Medulla oblongata (tissue), 1 donor: ENCODE measurements around the gene EIF4ENIF1.
"Not testable (repeated sequence)": the region's sequence is repeated elsewhere in the genome, so short reads cannot be mapped to it uniquely, and the experiment has no call there.

Experiments
- DNase-seq: peaks from one replicate; pipeline ENCODE4 v3.0.0-alpha.2; 2015; ENCODE audit errors: extremely low spot score

The EIF4ENIF1 gene, protein sequence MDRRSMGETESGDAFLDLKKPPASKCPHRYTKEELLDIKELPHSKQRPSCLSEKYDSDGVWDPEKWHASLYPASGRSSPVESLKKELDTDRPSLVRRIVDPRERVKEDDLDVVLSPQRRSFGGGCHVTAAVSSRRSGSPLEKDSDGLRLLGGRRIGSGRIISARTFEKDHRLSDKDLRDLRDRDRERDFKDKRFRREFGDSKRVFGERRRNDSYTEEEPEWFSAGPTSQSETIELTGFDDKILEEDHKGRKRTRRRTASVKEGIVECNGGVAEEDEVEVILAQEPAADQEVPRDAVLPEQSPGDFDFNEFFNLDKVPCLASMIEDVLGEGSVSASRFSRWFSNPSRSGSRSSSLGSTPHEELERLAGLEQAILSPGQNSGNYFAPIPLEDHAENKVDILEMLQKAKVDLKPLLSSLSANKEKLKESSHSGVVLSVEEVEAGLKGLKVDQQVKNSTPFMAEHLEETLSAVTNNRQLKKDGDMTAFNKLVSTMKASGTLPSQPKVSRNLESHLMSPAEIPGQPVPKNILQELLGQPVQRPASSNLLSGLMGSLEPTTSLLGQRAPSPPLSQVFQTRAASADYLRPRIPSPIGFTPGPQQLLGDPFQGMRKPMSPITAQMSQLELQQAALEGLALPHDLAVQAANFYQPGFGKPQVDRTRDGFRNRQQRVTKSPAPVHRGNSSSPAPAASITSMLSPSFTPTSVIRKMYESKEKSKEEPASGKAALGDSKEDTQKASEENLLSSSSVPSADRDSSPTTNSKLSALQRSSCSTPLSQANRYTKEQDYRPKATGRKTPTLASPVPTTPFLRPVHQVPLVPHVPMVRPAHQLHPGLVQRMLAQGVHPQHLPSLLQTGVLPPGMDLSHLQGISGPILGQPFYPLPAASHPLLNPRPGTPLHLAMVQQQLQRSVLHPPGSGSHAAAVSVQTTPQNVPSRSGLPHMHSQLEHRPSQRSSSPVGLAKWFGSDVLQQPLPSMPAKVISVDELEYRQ

DNA sequence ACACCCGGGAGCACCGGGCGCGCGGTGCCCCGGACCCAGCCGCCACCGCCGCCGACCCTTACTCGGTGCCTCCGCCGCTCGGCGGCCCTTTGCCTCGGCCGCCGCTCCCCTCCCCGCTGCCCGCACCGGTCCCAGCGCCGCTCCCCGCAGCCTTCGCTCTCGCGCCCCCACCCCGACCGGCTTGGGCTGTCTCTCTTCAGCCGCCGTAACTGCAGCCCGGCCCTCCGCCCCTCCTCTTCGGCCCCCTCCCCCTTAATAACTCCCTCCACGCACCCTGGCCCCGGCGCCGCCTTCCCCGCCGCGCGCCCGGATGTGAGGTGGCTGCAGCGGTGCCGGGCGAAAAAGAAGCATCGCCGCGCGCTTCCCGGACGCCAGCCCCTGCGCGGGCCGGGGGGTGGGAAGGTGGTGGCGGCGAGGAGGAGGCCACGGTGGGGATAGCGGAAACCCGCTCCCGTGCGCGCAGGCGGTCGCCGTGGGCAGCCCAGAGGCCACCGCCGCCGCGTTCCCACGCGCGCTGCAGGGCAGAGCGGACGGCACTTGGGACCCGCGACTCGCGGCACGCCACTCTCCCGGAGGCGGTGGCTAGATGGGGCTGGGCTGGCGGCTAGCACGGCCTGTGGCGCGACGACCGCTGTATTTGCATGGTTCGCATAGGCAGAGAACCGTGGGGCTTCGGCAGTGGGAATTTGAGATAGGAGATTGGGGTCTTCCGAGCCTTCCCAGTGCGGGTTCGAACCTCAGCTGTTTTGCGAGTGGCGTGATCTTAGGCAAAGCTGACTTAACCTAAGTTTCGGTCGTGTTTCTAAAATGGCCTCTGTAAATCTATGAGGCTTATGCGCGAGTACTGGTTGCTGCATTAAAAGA is at the start of gene EIF4ENIF1:
TSS of gene EIF4ENIF1 (minus strand) at position 211 of the 864 bp plus-strand sequence. CDS start 1,124 bp downstream, outside the sequence.
- peak; percentile 86 for DNase-seq

DNA sequence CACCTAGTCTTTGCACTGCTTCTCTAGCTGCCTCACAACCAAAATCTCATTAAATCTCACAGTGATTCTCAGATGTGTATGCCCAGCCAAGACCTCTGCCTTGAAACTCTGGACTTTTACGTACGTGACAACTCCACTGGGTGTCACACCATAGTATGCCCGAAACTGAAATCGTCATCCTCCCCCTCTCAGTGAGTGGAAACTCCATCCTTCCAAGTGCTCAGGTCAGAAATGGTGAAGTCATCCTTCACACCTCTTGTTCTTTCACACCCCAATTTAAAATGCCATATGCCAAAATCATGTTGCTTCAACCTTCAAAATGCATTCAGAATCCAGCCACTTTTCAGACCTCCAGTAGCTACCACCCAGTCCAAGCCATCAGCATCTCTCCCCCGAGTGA is 49.2 kb upstream of the EIF4ENIF1 start:
- no peak for DNase-seq

DNA sequence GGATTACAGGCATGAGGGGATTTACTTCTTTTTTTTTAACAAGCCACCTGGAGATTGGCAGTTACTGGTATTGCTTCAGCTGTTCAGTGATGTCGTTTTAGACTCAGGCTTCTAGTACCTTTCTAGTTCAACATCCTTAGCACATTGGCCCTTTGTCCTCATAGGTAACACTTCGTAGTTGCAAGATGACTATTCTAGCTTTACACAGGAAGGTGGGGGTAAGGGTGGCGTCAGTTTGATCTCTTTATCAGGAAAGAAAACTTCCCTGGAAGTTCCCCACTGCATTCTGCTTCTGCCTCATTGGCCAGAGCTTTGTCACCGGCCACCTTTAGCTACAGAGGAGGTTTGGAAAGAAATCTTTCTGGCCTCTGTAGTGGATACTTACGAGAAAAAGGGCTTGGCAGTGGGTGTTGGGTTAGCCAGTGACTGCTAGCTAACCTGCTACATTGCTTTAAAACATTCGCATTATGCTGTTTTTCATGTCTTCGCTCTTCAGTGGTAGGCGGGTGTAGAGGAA is 47.4 kb upstream of the EIF4ENIF1 start:
- no peak for DNase-seq

DNA sequence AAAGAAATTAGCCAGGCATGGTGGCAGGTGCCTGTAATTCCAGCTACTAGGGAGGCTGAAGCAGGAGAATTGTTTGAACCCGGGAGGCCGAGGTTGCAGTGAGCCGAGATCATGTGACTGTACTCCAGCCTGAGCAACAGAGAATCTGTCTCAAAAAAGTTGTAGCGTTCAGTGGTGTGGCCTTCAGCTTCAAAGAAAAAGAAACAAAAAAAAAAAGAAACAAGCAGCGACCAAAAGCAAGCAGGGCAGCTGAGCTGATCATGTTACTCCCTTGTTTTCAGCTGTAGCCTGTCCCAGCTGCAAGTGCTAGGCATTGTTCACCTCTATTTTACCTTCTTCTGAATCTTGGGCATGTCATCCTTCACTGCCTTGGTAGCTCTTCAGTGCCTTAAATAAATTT is 43.7 kb upstream of the EIF4ENIF1 start:
- DNase-seq = no peak

DNA sequence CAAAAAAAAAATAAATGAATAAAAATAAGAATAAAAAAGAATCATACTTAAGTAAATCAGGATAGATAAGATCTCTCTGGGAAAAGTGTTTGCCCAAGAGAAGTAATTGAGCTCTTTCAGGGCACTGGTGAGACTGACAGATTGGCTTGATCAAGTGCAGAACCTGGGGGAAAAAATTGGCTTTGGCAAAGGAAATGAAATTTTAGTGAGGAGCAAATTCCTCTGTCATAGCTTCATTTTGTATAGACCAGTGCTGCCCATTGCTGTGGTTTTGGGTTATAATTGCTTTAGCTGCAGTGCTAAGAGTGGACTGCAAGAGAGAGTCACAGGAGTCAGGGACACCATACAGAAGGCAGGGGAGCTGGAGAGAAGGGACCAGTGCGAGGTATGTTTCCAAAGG is 42.4 kb upstream of the EIF4ENIF1 start:
- DNase-seq = no peak

DNA sequence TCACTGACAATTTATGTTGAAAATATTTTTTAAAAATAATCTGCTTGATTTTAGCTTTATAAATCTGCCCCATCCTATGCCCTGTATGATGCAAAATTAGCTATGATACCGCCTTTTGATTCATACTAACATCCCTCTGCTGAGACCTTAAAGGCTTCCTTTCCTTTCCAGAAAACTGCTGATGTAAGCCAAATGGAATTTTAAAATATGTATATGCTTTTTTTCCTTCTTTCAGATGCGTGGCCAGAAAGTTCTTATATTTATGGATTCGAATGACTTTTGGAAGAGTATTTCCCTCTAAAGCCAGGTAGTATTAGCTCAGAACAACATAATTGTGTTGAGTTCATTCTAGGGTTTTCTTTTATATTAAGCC is 41.2 kb upstream of the EIF4ENIF1 start:
- DNase-seq = no peak

DNA sequence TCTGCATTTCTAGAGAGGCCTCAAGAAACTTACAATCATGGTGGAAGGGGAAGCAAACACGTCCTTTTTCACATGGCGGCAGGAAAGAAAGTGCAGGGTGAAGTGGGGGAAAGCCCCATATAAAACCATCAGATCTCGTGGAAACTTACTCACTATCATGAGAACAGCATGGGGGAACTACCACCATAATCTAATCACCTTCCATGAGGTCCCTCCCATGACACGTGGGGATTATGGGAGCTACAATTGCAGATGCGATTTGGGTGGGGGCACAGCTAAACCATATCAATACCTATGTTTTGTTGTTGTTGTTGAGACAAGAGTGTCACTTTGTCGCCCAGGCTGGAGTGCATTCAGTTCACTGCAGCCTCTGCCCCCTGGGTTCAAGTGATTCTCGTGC is 36.6 kb upstream of the EIF4ENIF1 start:
- DNase-seq = no peak

DNA sequence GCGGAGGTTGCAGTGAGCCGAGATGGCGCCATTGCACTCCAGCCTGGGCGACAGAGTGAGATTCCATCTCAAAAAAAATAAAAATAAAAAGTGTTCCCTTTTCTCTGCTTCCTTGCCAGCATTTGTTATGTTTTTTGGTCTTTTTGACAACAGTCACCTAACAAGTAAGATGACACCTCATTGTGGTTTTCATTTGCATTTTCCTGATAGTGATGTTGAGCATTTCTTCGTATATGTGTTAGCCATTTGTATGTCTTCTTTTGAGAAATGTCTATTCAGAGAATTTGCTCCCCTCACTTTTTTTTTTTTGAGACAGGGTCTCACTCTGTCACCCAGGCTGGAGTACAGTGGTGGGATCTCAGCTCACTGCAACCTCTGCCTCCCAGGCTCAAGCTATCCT is 34.5 kb upstream of the EIF4ENIF1 start:
- DNase-seq = not testable (repeated sequence)

DNA sequence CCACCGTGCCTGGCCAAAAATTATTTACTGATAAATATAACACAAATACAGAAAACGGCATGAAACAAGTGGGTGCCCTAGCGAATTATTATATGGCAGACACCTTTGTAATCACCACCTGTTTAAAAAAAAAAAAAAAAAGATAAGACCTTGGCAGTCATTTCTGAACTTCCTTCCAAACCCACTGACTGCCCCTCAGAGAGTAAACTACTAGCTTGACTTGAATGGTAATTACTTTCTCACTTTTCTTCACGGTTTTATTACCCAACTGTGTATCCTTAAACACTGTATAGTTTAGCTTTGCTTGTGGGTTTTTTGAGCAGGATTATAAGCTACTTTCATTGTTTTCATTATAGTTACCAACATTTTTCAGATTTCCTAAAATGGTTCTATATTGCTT is 30.4 kb upstream of the EIF4ENIF1 start:
- no peak for DNase-seq

DNA sequence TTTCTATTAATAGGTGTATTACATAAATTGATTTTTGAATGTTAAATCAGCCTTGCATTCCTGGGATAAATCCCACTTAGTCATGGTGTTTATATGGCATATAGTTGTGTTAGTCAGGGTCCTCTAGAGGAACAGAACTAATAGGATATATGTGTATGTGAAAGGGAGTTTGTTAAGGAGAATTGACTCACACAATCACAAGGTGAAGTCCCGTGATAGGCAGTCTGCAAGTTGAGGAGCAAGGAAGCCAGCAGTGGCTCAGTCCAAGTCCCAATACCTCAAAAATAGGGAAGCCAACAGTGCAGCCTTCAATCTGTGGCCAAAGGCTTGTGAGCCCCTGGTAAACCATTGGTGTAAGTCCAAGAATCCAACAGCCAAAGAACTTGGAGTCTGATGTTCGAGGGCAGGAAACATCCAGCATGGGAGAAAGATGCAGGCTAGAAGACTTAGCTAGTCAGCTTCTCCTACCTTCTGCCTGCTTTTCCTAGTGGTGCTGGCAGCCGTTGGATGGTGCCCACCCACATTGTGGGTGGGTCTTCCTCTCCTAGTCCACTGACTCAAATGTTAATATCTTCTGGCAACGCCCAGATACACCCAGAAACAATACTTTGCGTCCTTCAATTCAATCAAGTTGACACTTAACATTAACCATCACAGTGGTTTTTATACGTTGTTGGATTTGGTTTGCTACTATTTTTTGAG is 19.6 kb upstream of the EIF4ENIF1 start:
- no peak for DNase-seq

DNA sequence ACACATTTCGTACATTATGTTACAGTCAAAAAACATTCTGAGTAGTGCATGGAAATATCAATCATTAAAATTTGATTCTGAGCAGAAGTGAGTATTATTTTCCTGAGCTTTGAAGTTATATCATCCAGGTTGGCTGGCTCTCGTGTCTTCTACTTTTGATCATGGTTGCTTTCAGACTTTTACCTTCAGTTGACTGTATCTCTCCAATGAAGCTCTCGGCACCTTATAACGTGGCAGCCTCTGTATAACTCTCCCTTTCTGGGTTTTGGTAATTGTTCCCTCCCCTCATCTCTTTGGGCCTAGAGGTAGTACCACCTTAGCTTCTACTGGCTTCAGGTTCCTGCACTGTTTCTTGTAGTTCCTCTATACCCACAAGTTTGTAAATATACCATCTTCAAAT is 18.9 kb upstream of the EIF4ENIF1 start:
- DNase-seq = no peak

DNA sequence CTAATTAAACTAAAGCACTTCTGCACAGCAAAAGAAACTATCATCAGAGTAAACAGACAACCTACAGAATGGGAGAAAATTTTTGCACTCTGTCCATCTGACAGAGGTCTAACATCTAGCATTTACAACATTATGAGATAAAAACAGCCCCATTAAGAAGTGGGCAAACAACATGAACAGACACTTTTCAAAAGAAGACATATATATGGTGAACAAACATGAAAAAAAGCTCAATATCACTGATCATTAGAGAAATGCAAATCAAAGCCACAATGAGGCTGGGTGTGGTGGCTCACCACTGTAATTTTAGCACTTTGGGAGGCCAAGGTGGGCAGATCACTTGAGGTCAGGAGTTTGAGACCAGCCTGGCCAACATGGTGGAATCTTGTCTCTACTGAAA is 17.9 kb upstream of the EIF4ENIF1 start:
- DNase-seq = not testable (repeated sequence)

DNA sequence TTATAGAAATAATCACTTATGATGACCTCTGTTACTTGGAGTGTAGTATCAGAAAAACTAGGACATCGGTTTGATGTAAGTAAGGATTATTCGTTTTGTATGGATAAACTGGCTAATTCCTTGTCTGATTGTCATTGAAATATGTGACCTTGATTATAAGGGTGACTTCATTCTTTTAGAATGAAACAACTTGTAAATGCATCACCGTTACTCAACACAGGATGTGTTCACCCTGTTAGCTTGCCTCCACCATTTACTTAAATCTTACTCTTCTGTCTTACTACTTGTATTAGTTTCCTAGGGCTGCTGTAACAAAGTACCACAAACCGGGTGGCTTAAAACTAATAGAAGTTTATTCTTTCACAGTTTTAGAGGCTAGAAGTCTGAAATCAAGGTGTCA is 14.6 kb upstream of the EIF4ENIF1 start:
- DNase-seq = no peak

DNA sequence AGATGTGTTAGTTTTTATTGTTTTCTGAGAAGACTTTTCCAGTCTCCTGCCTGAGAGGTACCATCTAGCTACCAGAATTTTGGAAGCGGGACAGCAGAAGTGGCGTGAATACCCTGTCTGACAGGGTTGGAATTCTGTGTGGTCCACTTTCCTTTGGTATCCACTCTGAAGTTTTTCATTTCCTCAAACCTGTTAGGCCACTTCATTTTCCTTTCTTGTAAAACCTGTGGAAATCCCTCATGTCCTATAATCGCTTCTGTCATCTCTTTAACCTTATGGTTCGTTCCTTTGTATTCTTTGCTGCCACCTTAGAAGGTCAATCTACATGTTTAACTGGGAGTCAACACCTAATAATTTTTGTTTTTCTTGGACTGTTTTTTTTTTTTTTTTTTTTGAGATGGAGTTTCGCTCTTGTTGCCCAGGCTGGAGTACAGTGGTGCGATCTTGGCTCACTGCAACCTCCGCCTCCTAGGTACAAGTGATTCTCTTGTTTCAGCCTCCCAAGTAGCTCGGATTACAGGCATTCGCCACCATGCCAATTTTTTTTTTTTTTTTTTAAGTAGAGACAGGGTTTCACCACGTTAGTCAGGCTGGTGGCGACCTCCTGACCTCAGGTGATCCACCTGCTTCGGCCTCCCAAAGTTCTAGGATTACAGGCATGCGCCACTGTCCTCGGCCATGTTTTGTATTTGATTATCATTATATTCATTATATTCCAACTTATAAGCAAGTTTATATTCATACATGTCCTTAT is 13.7 kb upstream of the EIF4ENIF1 start:
- no peak for DNase-seq

DNA sequence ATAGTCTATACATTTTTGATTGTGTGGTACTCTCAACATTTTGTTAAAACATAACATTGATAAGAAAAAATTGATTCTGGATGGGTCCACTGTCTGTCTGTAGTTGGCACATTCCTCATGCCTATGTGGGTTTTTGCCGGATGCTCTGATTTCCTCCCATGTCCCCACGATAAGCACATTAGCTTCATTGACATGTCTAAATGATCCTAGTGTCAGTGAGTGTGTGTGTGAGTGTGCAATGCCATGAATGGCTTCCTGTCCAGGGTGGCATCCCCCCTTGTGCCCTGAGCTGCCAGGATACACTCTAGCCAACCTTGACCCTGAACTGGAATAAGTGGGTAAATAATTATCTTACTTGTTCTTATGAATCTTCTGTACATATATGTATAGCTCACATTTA is 12.1 kb upstream of the EIF4ENIF1 start:
- DNase-seq = no peak

DNA sequence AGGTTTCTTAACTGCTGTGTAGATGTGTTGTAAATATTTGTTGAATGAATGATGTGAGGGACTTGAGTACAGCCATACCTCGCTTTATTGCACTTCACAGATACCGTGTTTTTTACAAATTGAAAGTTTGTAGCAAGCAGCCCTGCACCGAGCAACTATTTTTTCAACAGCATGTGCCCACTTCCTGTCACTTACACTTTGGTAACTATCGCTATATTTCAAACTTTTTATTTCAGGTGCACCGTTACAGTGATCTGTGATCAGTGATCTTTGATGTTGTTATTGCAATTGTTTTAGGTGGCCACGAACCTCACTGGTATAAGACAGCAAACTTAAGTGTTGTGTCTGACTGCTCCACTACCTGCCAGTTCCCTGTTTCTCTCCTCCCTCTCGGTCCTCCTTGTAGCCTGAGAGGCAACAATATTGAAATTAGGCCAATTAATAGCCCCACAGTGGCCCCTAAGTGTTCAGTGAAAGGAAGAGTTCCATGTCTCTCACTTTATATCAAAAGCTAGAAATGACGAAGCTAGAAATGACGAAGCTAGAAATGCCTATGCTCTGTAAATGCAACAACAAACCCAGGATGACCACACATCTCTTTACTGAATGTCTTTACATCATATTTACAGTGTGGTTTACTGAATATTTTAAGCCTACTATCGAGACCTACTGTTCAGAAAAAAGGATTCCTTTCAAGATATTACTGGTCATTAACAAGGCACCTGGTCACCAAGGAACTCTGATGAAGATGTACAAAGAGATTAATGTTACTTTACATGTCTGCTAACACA is 7.7 kb upstream of the EIF4ENIF1 start:
- no peak for DNase-seq

DNA sequence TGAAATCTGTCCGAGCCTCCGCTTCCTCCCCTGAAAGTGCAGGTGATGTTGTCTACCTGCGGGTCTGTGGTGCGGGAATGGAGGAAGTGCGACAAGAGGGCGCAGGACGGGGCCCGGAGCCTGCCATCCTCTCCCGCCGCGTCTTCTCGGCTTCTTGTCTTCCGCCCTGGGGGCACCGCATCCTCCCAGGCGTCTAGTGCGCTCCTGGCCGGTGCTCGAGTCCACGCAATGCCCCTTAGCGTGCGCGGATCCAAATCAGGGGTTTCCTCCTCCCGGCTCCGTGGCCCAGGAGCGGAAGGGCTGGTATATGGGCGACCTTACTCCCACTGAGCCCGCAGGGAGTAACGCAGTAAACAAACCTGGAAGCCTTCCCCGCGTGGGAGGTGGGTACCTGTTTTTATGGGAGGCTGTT is 7.1 kb upstream of the EIF4ENIF1 start:
- peak; percentile 17 for DNase-seq

DNA sequence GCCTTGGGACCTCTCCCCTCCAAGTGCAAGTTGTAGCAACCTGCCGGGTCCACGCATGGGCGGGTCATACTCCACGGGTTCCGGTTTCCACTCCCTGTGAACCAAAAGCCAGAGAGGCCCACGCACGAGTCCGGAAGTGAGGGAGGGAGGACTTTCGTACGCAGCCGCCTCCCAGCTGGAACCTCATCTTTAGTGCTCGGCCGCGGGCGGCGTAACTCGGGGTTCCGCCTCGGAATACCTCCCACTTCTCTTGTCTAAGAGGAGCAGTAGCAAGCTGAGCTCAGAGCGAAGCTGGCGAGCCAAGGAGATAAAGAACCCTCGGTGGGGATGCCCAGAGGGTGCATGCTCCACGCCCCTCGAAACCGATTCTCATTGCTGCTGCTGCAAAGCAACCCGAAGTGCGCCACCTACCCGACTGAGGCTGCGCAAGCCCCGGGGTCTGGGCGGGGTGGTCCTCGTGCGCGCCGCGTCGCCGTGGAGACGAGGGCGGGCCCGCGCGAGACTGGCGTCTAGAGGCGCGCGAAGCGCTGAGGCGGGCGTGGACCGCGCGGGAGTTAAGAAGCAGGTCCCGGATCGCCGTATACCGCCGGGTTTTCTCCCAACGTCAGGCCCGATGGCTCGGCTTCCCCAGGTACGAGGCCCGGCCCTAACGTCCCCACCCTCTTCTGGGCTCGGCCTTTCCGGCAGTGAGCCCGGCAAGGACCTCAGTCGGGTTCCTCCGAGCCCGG is 6.5 kb upstream of the EIF4ENIF1 start, which contains the start of gene SFI1:
TSS of gene SFI1 (plus strand) at position 530 of the 728 bp plus-strand sequence. CDS start 11,749 bp downstream, outside the sequence.
- peak; percentile 91 for DNase-seq
